HG03571 (cell line): ENCODE data around the gene ABHD14A.

Source experiments
- ATAC-seq: cut with Tn5 transposase; IDR thresholded peaks from one replicate; pipeline ENCODE4 v1.9.1; 2021; ENCODE audit not compliant: unreplicated experiment

Gene ABHD14A

GRCh38 chr3:51940648-51941462, 34.0 kb upstream of the ABHD14A start:
- no peak for ATAC-seq

GRCh38 chr3:51941463-51941797, 33.4 kb upstream of the ABHD14A start:
- ATAC-seq, result no peak

- ATAC-seq, result peak; percentile 93
These were observed 32.9 kb upstream of the ABHD14A start, which contains the start of the genes PARP3 and RRP9 for GRCh38 chr3:51941798-51942602. Gene PARP3 (plus strand): TSS chr3:51942363. CDS start chr3:51943356, 993 bp downstream. Gene RRP9 (minus strand): TSS chr3:51941904. CDS start chr3:51941867, 37 bp downstream.

- peak; percentile 20 for ATAC-seq
These were observed 32.0 kb upstream of the ABHD14A start for GRCh38 chr3:51942603-51943450.

GRCh38 chr3:51943451-51944391, 31.1 kb upstream of the ABHD14A start:
- ATAC-seq, result no peak

- ATAC-seq, result no peak
These were observed 30.3 kb upstream of the ABHD14A start for GRCh38 chr3:51944451-51945021.

- ATAC-seq, result no peak
These were observed 29.6 kb upstream of the ABHD14A start for GRCh38 chr3:51945031-51945840.

GRCh38 chr3:51945926-51946705, 28.7 kb upstream of the ABHD14A start:
- no peak for ATAC-seq

GRCh38 chr3:51946796-51947195, 28.1 kb upstream of the ABHD14A start:
- no peak for ATAC-seq

- ATAC-seq, result no peak
These were observed 27.5 kb upstream of the ABHD14A start for GRCh38 chr3:51947215-51947900.

- ATAC-seq, result no peak
These were observed 26.8 kb upstream of the ABHD14A start for GRCh38 chr3:51948016-51948580.

- ATAC-seq, result no peak
These were observed 25.7 kb upstream of the ABHD14A start for GRCh38 chr3:51949121-51949520.

GRCh38 chr3:51950899-51951298, 24.0 kb upstream of the ABHD14A start:
- no peak for ATAC-seq

GRCh38 chr3:51953445-51953844, 21.4 kb upstream of the ABHD14A start:
- ATAC-seq, result no peak

- no peak for ATAC-seq
These were observed 20.8 kb upstream of the ABHD14A start for GRCh38 chr3:51954105-51954504.

- ATAC-seq, result no peak
These were observed 20.2 kb upstream of the ABHD14A start for GRCh38 chr3:51954713-51955112.
